CD4-positive, CD25-positive, alpha-beta regulatory T cell (primary cell): ENCODE measurements around the gene NUDT19. TPM values are rescaled to one million over a fixed set of nuclear protein-coding genes. Genes with fewer than 3 reads are reported as not detected.
"Not testable (repeated sequence)": the region's sequence is repeated elsewhere in the genome, so short reads cannot be mapped to it uniquely, and the experiment has no call there.

ENCODE experiments used
- ATAC-seq, 2 donors: fragments of 150-1000 bp; cut with Tn5 transposase; one replicate each; pipeline ENCODE4 v1.10.0; 2021; ENCODE audit warnings: low read depth in 2 of 2, moderate number of reproducible peaks in 2 of 2, moderate library complexity in 1 of 2
- DNase-seq, 3 donors: peaks; one replicate each; pipeline versions ENCODE4 v3.0.0 to v3.0.0-alpha.2; 2012 to 2022; ENCODE audit warnings: mixed read lengths in 1 of 3
- H3K27ac ChIP-seq: one replicate; pipeline ENCODE4 v1.7.0; 2013; ENCODE audit warnings: mild to moderate bottlenecking, low read length; ENCODE audit not compliant: insufficient read depth, poor library complexity, severe bottlenecking
- H3K27me3 ChIP-seq: one replicate; pipeline ENCODE4 v1.7.0; 2013; ENCODE audit warnings: low read length; ENCODE audit not compliant: control insufficient read depth, insufficient read depth
- H3K36me3 ChIP-seq: one replicate; pipeline ENCODE4 v1.7.0; 2013; ENCODE audit warnings: mild to moderate bottlenecking, low read length, moderate library complexity; ENCODE audit not compliant: control insufficient read depth, insufficient read depth
- H3K4me1 ChIP-seq: 2 replicates; pipeline ENCODE4 v1.7.0; 2013; ENCODE audit warnings: mild to moderate bottlenecking, low read length; ENCODE audit not compliant: insufficient read depth, control insufficient read depth, poor library complexity, severe bottlenecking
- H3K4me3 ChIP-seq: one replicate; pipeline ENCODE4 v1.7.0; 2013; ENCODE audit warnings: low read depth, mild to moderate bottlenecking, low read length, moderate library complexity
- H3K9me3 ChIP-seq, 2 experiments: 1 replicate in 1 of 2; 2 replicates in 1 of 2; pipeline ENCODE4 v1.7.0; 2013; ENCODE audit warnings: low read length in 2 of 2, mild to moderate bottlenecking in 1 of 2, moderate library complexity in 1 of 2; ENCODE audit not compliant: control insufficient read depth in 2 of 2
- H3K27ac Mint-ChIP-seq, 3 donors: one replicate each; pipeline ENCODE4 v1.8.0; 2020 to 2022; ENCODE audit warnings: mild to moderate bottlenecking in 3 of 3, mixed read lengths in 3 of 3, moderate library complexity in 2 of 3
- H3K27me3 Mint-ChIP-seq: one replicate; pipeline ENCODE4 v1.8.0; 2022; ENCODE audit warnings: mild to moderate bottlenecking, mixed read lengths
- H3K36me3 Mint-ChIP-seq: one replicate; pipeline ENCODE4 v1.8.0; 2020; ENCODE audit warnings: mixed read lengths
- H3K4me1 Mint-ChIP-seq, 4 donors: one replicate each; pipeline ENCODE4 v1.8.0; 2020 to 2022; ENCODE audit warnings: mixed read lengths in 4 of 4, mild to moderate bottlenecking in 1 of 4
- H3K4me3 Mint-ChIP-seq, 4 donors: one replicate each; pipeline ENCODE4 v1.8.0; 2020 to 2022; ENCODE audit warnings: mild to moderate bottlenecking in 4 of 4, mixed read lengths in 4 of 4, moderate library complexity in 3 of 4
- H3K9me3 Mint-ChIP-seq, 7 donors: one replicate each; pipeline ENCODE4 v1.8.0; 2020 to 2022; ENCODE audit warnings: mixed read lengths in 7 of 7, mild to moderate bottlenecking in 3 of 7, moderate library complexity in 2 of 7
- polyA plus RNA-seq, 4 donors: library from polyadenylated mRNA; unstranded; fragments of 300-500 nt; fragmentation: Illumina TruSeq; gene quantifications; one replicate each; pipeline ENCODE4 v1.2.3, GENCODE V29; 2021
- total RNA-seq: library from RNA; stranded (reverse); gene quantifications from one replicate; pipeline ENCODE4 v1.2.3, GENCODE V29; 2022

Gene NUDT19
- total and polyA plus RNA-seq, 5 donors from 2014 or later, result 3.1 to 7.3 (median 4.2) TPM

GRCh38 chr19:32696771-32697170, 5.2 kb downstream of the NUDT19 start:
- peaks cover 36 to 77% (median 63%) of the 10 kb centered on the region in 4 donors for H3K4me1 Mint-ChIP-seq
- H3K27me3 ChIP-seq, H3K27ac Mint-ChIP-seq, H3K9me3 ChIP-seq, ATAC-seq, H3K27ac ChIP-seq, H3K4me3 ChIP-seq, H3K27me3 Mint-ChIP-seq, H3K9me3 Mint-ChIP-seq, DNase-seq: not testable (repeated sequence)
- H3K36me3 Mint-ChIP-seq, result peaks cover 43% of the 10 kb centered on the region
- peak overlapping the region in 1 of 4 donors; percentile 51 for H3K4me3 Mint-ChIP-seq
- Histone ChIP-seq H3K4me1 (peaks cover 27% of the 10 kb centered on the region), H3K36me3 (peaks cover 29% of the 10 kb centered on the region)

GRCh38 chr19:32700129-32700528, 8.5 kb downstream of the NUDT19 start:
- H3K27ac ChIP-seq, H3K27me3 ChIP-seq, H3K4me1 ChIP-seq, DNase-seq, H3K4me3 ChIP-seq, H3K27me3 Mint-ChIP-seq, ATAC-seq, H3K4me3 Mint-ChIP-seq: not testable (repeated sequence)
- Histone ChIP-seq H3K36me3 (peaks cover 45% of the 10 kb centered on the region), H3K9me3 (peaks cover 7 to 15% of the 10 kb centered on the region in 2 experiments)
- Mint-ChIP-seq H3K27ac (peak overlapping the region in 1 of 3 donors; percentile 45), H3K9me3 (peaks cover 0 to 11% (median 4%) of the 10 kb centered on the region in 7 donors), H3K36me3 (peaks cover 63% of the 10 kb centered on the region), H3K4me1 (peaks cover 18 to 58% (median 48%) of the 10 kb centered on the region in 4 donors)

- ATAC-seq (no peak), DNase-seq (no peak)
These were observed 10.4 kb downstream of the NUDT19 start for GRCh38 chr19:32702010-32702409.

GRCh38 chr19:32704006-32704405, 12.4 kb downstream of the NUDT19 start:
- Histone ChIP-seq H3K36me3 (peaks cover 34% of the 10 kb centered on the region), H3K9me3 (peaks cover 7 to 15% of the 10 kb centered on the region in 2 experiments)
- not testable (repeated sequence) for DNase-seq, H3K4me1 ChIP-seq, H3K4me3 ChIP-seq, H3K27ac Mint-ChIP-seq, ATAC-seq, H3K27me3 ChIP-seq, H3K27ac ChIP-seq, H3K27me3 Mint-ChIP-seq
- H3K4me3 Mint-ChIP-seq, result peak overlapping the region in 1 of 4 donors; percentile 32
- peaks cover 5 to 46% (median 39%) of the 10 kb centered on the region in 4 donors for H3K4me1 Mint-ChIP-seq
- H3K9me3 Mint-ChIP-seq, result peaks cover 0 to 11% (median 4%) of the 10 kb centered on the region in 7 donors
- peaks cover 35% of the 10 kb centered on the region for H3K36me3 Mint-ChIP-seq

More at GRCh38 chr19:32702010-32702409, 10.4 kb downstream of the NUDT19 start:
- no peaks in the 10 kb centered on the region for H3K27me3 Mint-ChIP-seq
- peaks cover 10 to 46% (median 40%) of the 10 kb centered on the region in 4 donors for H3K4me1 Mint-ChIP-seq
- peaks cover 7 to 15% of the 10 kb centered on the region in 2 experiments for H3K9me3 ChIP-seq
- no peak overlapping the region for H3K4me3 ChIP-seq
- H3K9me3 Mint-ChIP-seq, result peaks cover 0 to 11% (median 4%) of the 10 kb centered on the region in 7 donors
- H3K4me3 Mint-ChIP-seq, result no peak overlapping the region
- H3K36me3 Mint-ChIP-seq, result peaks cover 52% of the 10 kb centered on the region
- H3K27ac Mint-ChIP-seq, result no peak overlapping the region
- peaks cover 36% of the 10 kb centered on the region for H3K36me3 ChIP-seq
- no peaks in the 10 kb centered on the region for H3K27me3 ChIP-seq
- H3K4me1 ChIP-seq, result no peaks in the 10 kb centered on the region
- no peak overlapping the region for H3K27ac ChIP-seq

GRCh38 chr19:32708457-32708856, 16.8 kb downstream of the NUDT19 start:
- Mint-ChIP-seq H3K4me3 (peak overlapping the region in 2 of 4 donors; percentile 7), H3K4me1 (peaks cover 0 to 23% (median 21%) of the 10 kb centered on the region in 4 donors), H3K36me3 (peaks cover 13% of the 10 kb centered on the region), H3K27ac (peak overlapping the region; percentile 26 to 52 (median 40)), H3K27me3 (no peaks in the 10 kb centered on the region), H3K9me3 (peaks cover 0 to 8% (median 4%) of the 10 kb centered on the region in 7 donors)
- peaks cover 3% of the 10 kb centered on the region for H3K4me1 ChIP-seq
- ATAC-seq (peak; percentile 96), DNase-seq (peak in 1 of 3 donors; percentile 64)
- peaks cover 34% of the 10 kb centered on the region for H3K36me3 ChIP-seq
- no peak overlapping the region for H3K4me3 ChIP-seq
- no peak overlapping the region for H3K27ac ChIP-seq
- H3K27me3 ChIP-seq, result no peaks in the 10 kb centered on the region
- peaks cover 7 to 11% of the 10 kb centered on the region in 2 experiments for H3K9me3 ChIP-seq

- H3K36me3 ChIP-seq, result peaks cover 38% of the 10 kb centered on the region
- no peak overlapping the region for H3K4me3 ChIP-seq
- H3K27me3 Mint-ChIP-seq, result no peaks in the 10 kb centered on the region
- H3K27ac ChIP-seq, result no peak overlapping the region
- peaks cover 0 to 23% (median 21%) of the 10 kb centered on the region in 4 donors for H3K4me1 Mint-ChIP-seq
- H3K36me3 Mint-ChIP-seq, result peaks cover 12% of the 10 kb centered on the region
- peaks cover 4 to 7% of the 10 kb centered on the region in 2 experiments for H3K9me3 ChIP-seq
- H3K27me3 ChIP-seq, result no peaks in the 10 kb centered on the region
- H3K9me3 Mint-ChIP-seq, result peaks cover 0 to 5% (median 2%) of the 10 kb centered on the region in 7 donors
- H3K4me3 Mint-ChIP-seq, result peak overlapping the region in 1 of 4 donors; percentile 7
- ATAC-seq (no peak), DNase-seq (no peak)
- peak overlapping the region in 1 of 3 donors; percentile 40 for H3K27ac Mint-ChIP-seq
- peaks cover 3% of the 10 kb centered on the region for H3K4me1 ChIP-seq
These were observed 17.4 kb downstream of the NUDT19 start for GRCh38 chr19:32709032-32709431.

- no peaks in the 10 kb centered on the region for H3K27me3 Mint-ChIP-seq
- no peak overlapping the region for H3K27ac ChIP-seq
These were observed 20.1 kb downstream of the NUDT19 start for GRCh38 chr19:32711747-32712146.

GRCh38 chr19:32716203-32716602, 24.6 kb downstream of the NUDT19 start:
- H3K27me3 Mint-ChIP-seq, H3K27me3 ChIP-seq, H3K4me3 ChIP-seq, H3K4me1 ChIP-seq, H3K27ac ChIP-seq, H3K9me3 Mint-ChIP-seq, ATAC-seq, H3K9me3 ChIP-seq, H3K4me3 Mint-ChIP-seq, H3K27ac Mint-ChIP-seq, DNase-seq, H3K4me1 Mint-ChIP-seq: not testable (repeated sequence)
- H3K36me3 Mint-ChIP-seq, result peaks cover 14% of the 10 kb centered on the region
- H3K36me3 ChIP-seq, result peaks cover 22% of the 10 kb centered on the region

More at GRCh38 chr19:32711747-32712146, 20.1 kb downstream of the NUDT19 start:
- Histone ChIP-seq H3K9me3 (no peaks in the 10 kb centered on the region), H3K4me1 (peaks cover 3% of the 10 kb centered on the region), H3K36me3 (peaks cover 31% of the 10 kb centered on the region), H3K27me3 (no peaks in the 10 kb centered on the region), H3K4me3 (no peak overlapping the region)
- peaks cover 11% of the 10 kb centered on the region for H3K36me3 Mint-ChIP-seq
- DNase-seq (no peak), ATAC-seq (no peak)
- peaks cover 0 to 21% (median 17%) of the 10 kb centered on the region in 4 donors for H3K4me1 Mint-ChIP-seq
- no peak overlapping the region for H3K4me3 Mint-ChIP-seq
- no peak overlapping the region for H3K27ac Mint-ChIP-seq
- H3K9me3 Mint-ChIP-seq, result no peaks in the 10 kb centered on the region
